Measurements from ENCODE around the gene TSPAN9. TPM values are rescaled to one million over a fixed set of nuclear protein-coding genes. Genes with fewer than 3 reads are reported as not detected.

The TSPAN9 gene
- 22.4 and 23.5 TPM in 2 replicates for total RNA-seq

GRCh38 chr12:3076730-3077571, at the start of gene TSPAN9:
Gene TSPAN9, plus strand, starts transcription at chr12:3077379. Its CDS starts 123,815 bp downstream, at chr12:3201194.

Other genes starting within 250 kb of the TSPAN9 start
- gene NRIP2, start 242.3 kb upstream of the TSPAN9 start, total RNA-seq, result 0.56 and 3.7 TPM in 2 replicates
- gene TEX52, start 220.3 kb upstream of the TSPAN9 start, total RNA-seq, result not detected in 2 replicates
- gene FOXM1, start 200.2 kb upstream of the TSPAN9 start, total RNA-seq, result 2.6 and 4.2 TPM in 2 replicates
- gene RHNO1, start 200.2 kb upstream of the TSPAN9 start, total RNA-seq, result 10.6 and 12.5 TPM in 2 replicates
- gene TULP3, start 186.5 kb upstream of the TSPAN9 start, total RNA-seq, result 20.8 and 25.0 TPM in 2 replicates
- 9.7 and 15.5 TPM in 2 replicates for gene TEAD4, start 118.0 kb upstream of the TSPAN9 start, total RNA-seq